Measurements from ENCODE around the gene ASF1B.

DNA sequence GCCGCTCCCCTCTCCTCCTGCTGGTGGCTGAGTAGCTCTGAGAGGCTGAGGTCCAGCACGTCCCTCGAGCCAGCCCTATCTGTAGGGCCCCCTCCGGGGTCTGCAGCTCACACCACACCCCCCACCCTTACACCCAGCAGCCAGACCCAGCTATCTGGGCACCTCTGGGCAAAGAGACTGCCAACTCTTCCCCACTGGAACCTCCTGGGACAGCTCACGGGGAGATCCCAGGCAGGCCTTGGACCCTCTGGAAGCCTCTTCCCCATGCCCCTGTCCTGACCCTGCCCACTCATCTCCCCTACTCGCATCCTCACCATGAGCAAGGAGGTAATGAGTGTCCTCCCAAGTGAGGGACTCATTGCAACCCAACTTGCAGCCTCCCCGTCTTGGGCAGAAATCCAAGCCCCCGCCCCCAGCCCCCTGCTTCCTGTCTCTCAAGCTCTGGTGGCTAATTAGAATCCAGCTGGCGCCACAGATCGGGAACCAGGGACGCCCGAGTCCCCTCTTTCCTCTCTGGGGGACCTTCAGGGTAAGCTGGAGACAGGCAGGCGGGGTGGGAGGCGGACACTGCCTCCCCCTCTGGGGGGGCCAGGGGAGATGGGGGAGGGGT, 47.5 kb upstream of the ASF1B start:
- no peak for TF ChIP-seq CTCF (conservative IDR thresholded peaks at IDR 0.05; ENCODE audit: low read length)
- no peak for TF ChIP-seq EZH2phosphoT487 (IDR thresholded peaks at IDR 0.05; ENCODE audit: borderline replicate concordance, low read depth, low read length)
